ENCODE measurements around the gene ANKRD11. TPM values are rescaled to one million over a fixed set of nuclear protein-coding genes. Genes with fewer than 3 reads are reported as not detected.
A peak's percentile ranks its signal among the peaks of the same experiment; 100 is the strongest.
"Not testable (repeated sequence)": the region's sequence is repeated elsewhere in the genome, so short reads cannot be mapped to it uniquely, and the experiment has no call there.

The ANKRD11 gene
- total RNA-seq, 1 experiment from 2014 or later: 28.5 TPM

DNA sequence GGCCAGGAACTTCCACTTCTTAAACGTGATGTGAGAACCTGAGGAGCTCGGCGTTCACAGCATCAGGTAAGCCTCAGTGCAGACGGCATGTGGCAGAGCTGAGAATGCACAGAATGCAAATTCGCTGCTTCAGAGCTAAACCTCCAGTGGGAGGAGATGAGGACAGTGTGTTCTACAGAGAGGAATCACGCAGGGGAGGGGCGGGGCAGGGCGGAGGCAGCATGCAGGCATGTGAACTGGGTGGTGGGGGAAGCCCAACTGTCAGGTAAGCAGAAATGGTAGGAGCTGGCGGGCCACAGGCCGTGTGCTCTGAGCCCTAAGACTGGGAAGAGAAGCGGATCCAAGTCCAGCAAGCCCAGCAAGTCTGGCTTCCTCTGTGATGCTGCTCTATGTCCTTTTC lies 178.2 kb downstream of the ANKRD11 start:
- Histone ChIP-seq H3K4me1 (ENCODE audit: low read length) (peaks cover 39% of the 10 kb centered on the region), H3K4me2 (ENCODE audit: low read depth, low read length, poor library complexity, severe bottlenecking) (no peak overlapping the region), H2AFZ (ENCODE audit: low read length) (no peak overlapping the region), H3K36me3 (ENCODE audit: insufficient read depth, low read length) (no peaks in the 10 kb centered on the region), H3K9me3 (ENCODE audit: low read length) (no peaks in the 10 kb centered on the region), H3K4me3 (ENCODE audit: low read length) (no peak overlapping the region), H3K27me3 (ENCODE audit: low read length) (no peaks in the 10 kb centered on the region), H3K9ac (ENCODE audit: low read length) (no peak overlapping the region), H3K9me2 (replicated peaks; ENCODE audit: insufficient read depth, low read length) (no peaks in the 10 kb centered on the region), H3K79me2 (ENCODE audit: low read length) (peaks cover 63% of the 10 kb centered on the region), H4K20me1 (ENCODE audit: insufficient read depth, low read depth, low read length) (peaks cover 48% of the 10 kb centered on the region), H3K27ac (ENCODE audit: low read length) (no peak overlapping the region)
- DNase-seq: no peak

DNA sequence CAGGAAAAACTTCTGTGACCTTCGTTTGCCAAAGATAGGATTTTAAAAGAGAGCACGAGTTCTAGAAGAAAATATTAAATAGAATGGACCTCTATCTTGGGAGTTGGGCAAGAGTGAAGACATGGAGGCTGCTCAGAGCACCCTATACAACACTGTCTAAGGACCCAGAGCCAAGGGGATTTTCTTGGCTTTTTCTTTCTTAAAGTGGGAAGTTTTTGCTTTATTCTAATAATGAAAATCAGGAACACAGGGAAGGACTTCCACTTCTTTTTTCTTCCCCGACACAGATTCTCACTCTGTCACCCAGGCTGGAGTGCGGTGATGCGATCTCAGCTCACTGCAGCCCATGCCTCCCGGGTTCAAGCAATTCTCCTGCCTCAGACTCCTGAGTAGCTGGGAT lies 178.7 kb downstream of the ANKRD11 start:
- Histone ChIP-seq H3K9me2 (replicated peaks; ENCODE audit: insufficient read depth, low read length) (no peaks in the 10 kb centered on the region), H3K4me2 (ENCODE audit: low read depth, low read length, poor library complexity, severe bottlenecking) (no peak overlapping the region), H3K4me1 (ENCODE audit: low read length) (peaks cover 33% of the 10 kb centered on the region), H3K9me3 (ENCODE audit: low read length) (no peaks in the 10 kb centered on the region), H3K27ac (ENCODE audit: low read length) (no peak overlapping the region), H3K4me3 (ENCODE audit: low read length) (no peak overlapping the region), H4K20me1 (ENCODE audit: insufficient read depth, low read depth, low read length) (peaks cover 43% of the 10 kb centered on the region), H3K27me3 (ENCODE audit: low read length) (no peaks in the 10 kb centered on the region), H3K79me2 (ENCODE audit: low read length) (peaks cover 63% of the 10 kb centered on the region), H3K9ac (ENCODE audit: low read length) (no peak overlapping the region), H3K36me3 (ENCODE audit: insufficient read depth, low read length) (no peaks in the 10 kb centered on the region), H2AFZ (ENCODE audit: low read length) (no peak overlapping the region)
- no peak for DNase-seq

DNA sequence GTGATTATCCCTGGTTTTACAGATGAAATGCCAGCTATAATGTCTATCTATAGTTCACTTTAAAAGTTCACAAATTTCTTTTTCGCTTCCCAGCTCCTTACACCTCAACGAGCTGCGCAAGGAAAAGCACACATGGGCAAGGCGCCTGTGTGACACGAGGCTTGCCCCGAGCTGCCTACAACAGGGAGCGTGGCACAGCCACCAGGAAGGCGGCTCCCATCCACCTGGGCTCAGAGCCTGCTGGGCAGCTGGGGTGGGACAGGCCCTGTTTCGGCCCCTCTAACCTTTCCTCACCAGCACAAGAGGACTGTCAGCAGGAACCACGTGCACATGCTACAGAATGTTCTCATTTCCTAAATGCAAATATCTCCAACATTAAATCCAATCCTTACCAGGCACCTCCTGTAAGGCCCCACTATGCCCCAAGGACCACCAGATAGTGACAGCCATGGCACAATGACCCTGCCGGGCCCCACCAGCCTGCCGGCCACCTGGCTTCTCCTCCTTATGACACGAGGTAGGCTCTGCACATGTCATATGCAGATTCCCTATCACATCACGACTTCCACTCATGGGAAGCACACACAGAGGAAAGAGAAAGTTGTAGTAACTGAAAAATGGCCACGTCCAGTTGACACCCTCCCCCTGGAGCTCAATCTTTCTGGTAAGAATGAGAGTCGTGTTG lies 180.8 kb downstream of the ANKRD11 start:
- Histone ChIP-seq H3K9ac (ENCODE audit: low read length) (no peak overlapping the region), H3K36me3 (ENCODE audit: insufficient read depth, low read length) (no peaks in the 10 kb centered on the region), H3K4me3 (ENCODE audit: low read length) (no peak overlapping the region), H3K79me2 (ENCODE audit: low read length) (peaks cover 42% of the 10 kb centered on the region), H3K9me3 (ENCODE audit: low read length) (no peaks in the 10 kb centered on the region), H3K9me2 (replicated peaks; ENCODE audit: insufficient read depth, low read length) (no peaks in the 10 kb centered on the region), H3K27me3 (ENCODE audit: low read length) (no peaks in the 10 kb centered on the region), H3K4me1 (ENCODE audit: low read length) (peaks cover 15% of the 10 kb centered on the region), H2AFZ (ENCODE audit: low read length) (no peak overlapping the region), H4K20me1 (ENCODE audit: insufficient read depth, low read depth, low read length) (peaks cover 23% of the 10 kb centered on the region), H3K4me2 (ENCODE audit: low read depth, low read length, poor library complexity, severe bottlenecking) (no peak overlapping the region), H3K27ac (ENCODE audit: low read length) (no peak overlapping the region)
- DNase-seq: no peak

DNA sequence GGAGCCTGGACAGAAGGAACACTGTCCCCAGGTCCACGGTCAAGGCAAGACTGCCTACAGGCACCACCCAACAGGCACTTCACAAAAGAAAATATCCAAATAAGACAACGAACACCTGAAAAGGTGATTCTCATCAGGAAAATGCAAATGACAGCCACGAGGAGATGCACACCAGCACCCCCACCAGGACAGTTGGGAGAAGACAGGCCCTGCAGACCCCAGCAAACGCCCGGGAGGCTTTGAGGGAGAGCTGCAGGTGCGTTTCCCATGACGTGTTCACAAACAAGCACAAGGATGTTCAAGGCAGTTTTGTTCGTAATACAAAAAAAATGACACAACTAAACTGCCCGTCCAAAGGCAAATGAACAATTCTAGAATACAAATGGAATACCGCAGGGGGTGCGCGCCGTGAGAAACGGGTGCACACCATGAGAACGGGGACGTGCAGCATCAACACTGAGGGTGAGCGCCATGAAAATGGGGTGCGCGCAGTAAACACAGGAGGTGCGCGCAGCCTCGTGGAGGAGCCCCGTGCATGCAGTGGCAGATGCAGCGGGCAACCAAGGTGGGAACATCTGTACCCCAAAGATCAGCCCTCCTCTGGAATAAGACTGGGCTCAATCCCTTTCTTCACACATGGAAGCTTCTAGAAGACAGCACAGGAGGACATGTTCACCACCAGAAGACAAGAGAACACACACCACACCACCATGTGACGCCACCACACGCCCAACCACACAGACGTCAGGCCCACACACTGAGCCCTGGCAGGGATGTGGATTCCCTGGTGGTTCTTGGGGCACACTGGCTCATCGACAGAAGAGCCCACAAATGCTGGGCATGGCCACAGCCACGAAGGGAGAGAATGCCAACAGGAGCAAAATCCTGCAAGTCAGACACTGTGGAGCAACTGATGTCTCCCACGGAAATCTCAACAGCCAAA lies 181.7 kb downstream of the ANKRD11 start:
- no peaks in the 10 kb centered on the region for H3K9me3 ChIP-seq (ENCODE audit: low read length)
- H2AFZ ChIP-seq (ENCODE audit: low read length): no peak overlapping the region
- H4K20me1 ChIP-seq (ENCODE audit: insufficient read depth, low read depth, low read length): peaks cover 14% of the 10 kb centered on the region; the same call in 1 of the 2 replicates
- H3K4me1 ChIP-seq (ENCODE audit: low read length): peaks cover 15% of the 10 kb centered on the region
- H3K27ac ChIP-seq (ENCODE audit: low read length): no peak overlapping the region
- DNase-seq: peak; percentile 73
- H3K27me3 ChIP-seq (ENCODE audit: low read length): no peaks in the 10 kb centered on the region
- H3K79me2 ChIP-seq (ENCODE audit: low read length): peaks cover 37% of the 10 kb centered on the region
- no peak overlapping the region for H3K4me3 ChIP-seq (ENCODE audit: low read length)
- no peak overlapping the region for H3K4me2 ChIP-seq (ENCODE audit: low read depth, low read length, poor library complexity, severe bottlenecking)
- H3K9me2 ChIP-seq (replicated peaks; ENCODE audit: insufficient read depth, low read length): no peaks in the 10 kb centered on the region
- H3K36me3 ChIP-seq (ENCODE audit: insufficient read depth, low read length): no peaks in the 10 kb centered on the region
- no peak overlapping the region for H3K9ac ChIP-seq (ENCODE audit: low read length)

DNA sequence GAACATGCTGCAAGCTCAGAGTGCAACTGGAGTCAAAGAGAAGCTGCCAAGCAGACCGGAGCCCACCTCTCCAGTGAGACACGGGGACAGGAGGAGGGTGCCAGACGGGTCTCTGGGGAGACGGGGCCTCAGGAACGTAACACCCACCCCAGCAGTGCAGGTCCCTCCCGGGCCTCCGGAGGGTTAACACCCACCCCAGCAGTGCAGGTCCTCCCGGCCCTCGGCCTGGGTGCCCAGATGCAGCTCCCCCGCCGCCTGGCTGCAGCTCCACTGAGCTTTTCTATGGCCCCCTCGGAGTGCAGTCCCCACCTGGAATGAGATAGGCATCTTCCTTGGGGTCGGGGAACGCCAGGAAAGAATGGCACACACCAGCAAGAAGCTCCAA lies 182.9 kb downstream of the ANKRD11 start:
- Histone ChIP-seq H3K79me2 (ENCODE audit: low read length) (peaks cover 37% of the 10 kb centered on the region), H3K36me3 (ENCODE audit: insufficient read depth, low read length) (no peaks in the 10 kb centered on the region), H4K20me1 (ENCODE audit: insufficient read depth, low read depth, low read length) (peaks cover 14% of the 10 kb centered on the region; the same call in 1 of the 2 replicates)

DNA sequence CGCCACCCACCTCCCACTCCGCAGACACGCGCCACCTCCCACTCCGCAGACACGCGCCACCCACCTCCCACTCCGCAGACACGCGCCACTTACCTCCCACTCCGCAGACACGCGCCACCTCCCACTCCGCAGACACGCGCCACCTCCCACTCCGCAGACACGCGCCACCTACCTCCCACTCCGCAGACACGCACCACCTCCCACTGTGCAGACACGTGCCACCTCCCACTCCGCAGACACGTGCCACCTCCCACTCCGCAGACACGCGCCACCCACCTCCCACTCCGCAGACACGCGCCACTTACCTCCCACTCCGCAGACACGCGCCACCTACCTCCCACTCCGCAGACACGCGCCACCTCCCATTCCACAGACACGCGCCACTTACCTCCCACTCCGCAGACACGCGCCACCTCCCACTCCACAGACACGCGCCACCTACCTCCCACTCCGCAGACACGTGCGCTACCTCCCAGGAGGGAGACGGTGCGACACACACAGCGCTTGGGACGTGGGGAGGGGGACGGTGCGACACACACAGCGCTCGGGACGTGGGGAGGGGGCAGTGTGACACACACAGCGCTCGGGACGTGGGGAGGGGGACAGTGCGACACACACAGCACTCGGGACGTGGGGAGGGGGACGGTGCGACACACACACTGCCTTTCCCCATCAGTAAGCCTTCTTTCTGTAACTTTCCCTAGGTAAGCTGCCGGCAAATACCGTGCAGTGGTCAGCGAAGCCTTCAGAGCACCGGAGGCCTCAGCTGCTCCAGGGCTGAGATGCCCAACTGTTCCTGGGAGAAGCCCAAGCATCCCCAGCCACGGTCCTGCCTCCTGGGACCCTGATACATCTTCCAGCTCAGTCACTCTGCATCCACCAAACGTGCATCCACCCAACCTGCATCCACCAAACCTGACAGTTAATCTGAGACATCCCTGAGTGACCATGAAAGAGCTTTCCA lies 183.6 kb downstream of the ANKRD11 start:
- H3K9me3 ChIP-seq (ENCODE audit: low read length); H3K4me3 ChIP-seq (ENCODE audit: low read length); H3K36me3 ChIP-seq (ENCODE audit: insufficient read depth, low read length); DNase-seq; H3K4me1 ChIP-seq (ENCODE audit: low read length); H3K4me2 ChIP-seq (ENCODE audit: low read depth, low read length, poor library complexity, severe bottlenecking); H3K27ac ChIP-seq (ENCODE audit: low read length); H3K9ac ChIP-seq (ENCODE audit: low read length); H3K27me3 ChIP-seq (ENCODE audit: low read length); H3K9me2 ChIP-seq (replicated peaks; ENCODE audit: insufficient read depth, low read length); H2AFZ ChIP-seq (ENCODE audit: low read length): not testable (repeated sequence)
- H3K79me2 ChIP-seq (ENCODE audit: low read length): peaks cover 37% of the 10 kb centered on the region
- peaks cover 16% of the 10 kb centered on the region; the same call in 1 of the 2 replicates for H4K20me1 ChIP-seq (ENCODE audit: insufficient read depth, low read depth, low read length)

More for the DNA sequence above, 182.9 kb downstream of the ANKRD11 start:
- H3K9ac ChIP-seq (ENCODE audit: low read length): no peak overlapping the region
- no peak for DNase-seq
- no peak overlapping the region for H2AFZ ChIP-seq (ENCODE audit: low read length)
- H3K27ac ChIP-seq (ENCODE audit: low read length): no peak overlapping the region
- H3K4me1 ChIP-seq (ENCODE audit: low read length): peaks cover 8% of the 10 kb centered on the region
- no peaks in the 10 kb centered on the region for H3K9me2 ChIP-seq (replicated peaks; ENCODE audit: insufficient read depth, low read length)
- no peak overlapping the region for H3K4me2 ChIP-seq (ENCODE audit: low read depth, low read length, poor library complexity, severe bottlenecking)
- H3K4me3 ChIP-seq (ENCODE audit: low read length): no peak overlapping the region
- H3K27me3 ChIP-seq (ENCODE audit: low read length): no peaks in the 10 kb centered on the region
- no peaks in the 10 kb centered on the region for H3K9me3 ChIP-seq (ENCODE audit: low read length)

DNA sequence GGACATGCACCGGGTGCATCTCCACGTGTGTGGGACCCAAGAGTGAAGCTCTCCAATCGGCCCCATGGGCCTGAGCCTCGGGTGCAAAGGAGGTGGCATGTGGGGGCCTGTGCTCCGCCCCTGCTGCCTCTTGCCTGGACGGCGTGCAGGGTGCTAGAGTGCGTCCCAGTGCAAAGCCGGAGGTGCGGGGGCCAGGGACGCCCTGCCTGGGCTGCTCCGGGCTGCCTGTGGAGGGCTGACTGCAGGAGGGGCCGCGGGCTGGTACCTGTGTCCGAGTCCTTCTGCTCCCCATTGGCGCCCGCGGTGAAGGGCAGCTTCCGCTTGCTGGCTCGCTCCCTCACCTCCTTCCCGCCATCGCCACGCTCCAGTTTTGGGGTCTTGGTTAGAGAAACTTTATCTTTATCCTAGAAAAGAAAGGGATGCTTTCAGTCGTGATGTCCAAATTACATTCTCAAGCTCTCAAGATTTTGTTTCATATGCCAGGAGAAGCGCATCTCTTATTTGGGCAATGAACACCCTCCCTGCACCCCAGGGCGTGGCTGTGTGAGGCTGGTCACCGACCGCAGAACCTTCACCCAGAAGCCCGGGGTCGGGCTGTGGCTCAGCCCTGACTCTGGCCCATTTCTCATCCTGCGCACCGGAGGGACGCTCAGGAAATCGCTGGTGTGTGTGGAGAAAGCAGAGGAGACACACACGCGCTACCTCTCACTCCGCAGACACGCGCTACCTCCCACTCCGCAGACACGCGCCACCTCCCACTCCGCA lies 185.2 kb downstream of the ANKRD11 start:
- peaks cover 32% of the 10 kb centered on the region for H3K79me2 ChIP-seq (ENCODE audit: low read length)
- H4K20me1 ChIP-seq (ENCODE audit: insufficient read depth, low read depth, low read length): peaks cover 19% of the 10 kb centered on the region; the same call in 1 of the 2 replicates
- no peak overlapping the region for H3K4me2 ChIP-seq (ENCODE audit: low read depth, low read length, poor library complexity, severe bottlenecking)
- no peak overlapping the region for H2AFZ ChIP-seq (ENCODE audit: low read length)
- DNase-seq: no peak
- H3K9me3 ChIP-seq (ENCODE audit: low read length): no peaks in the 10 kb centered on the region
- H3K4me1 ChIP-seq (ENCODE audit: low read length): peaks cover 3% of the 10 kb centered on the region; the same call in 1 of the 2 replicates
- H3K27ac ChIP-seq (ENCODE audit: low read length): no peak overlapping the region
- H3K27me3 ChIP-seq (ENCODE audit: low read length): no peaks in the 10 kb centered on the region
- no peaks in the 10 kb centered on the region for H3K36me3 ChIP-seq (ENCODE audit: insufficient read depth, low read length)
- no peak overlapping the region for H3K9ac ChIP-seq (ENCODE audit: low read length)
- H3K4me3 ChIP-seq (ENCODE audit: low read length): no peak overlapping the region
- H3K9me2 ChIP-seq (replicated peaks; ENCODE audit: insufficient read depth, low read length): no peaks in the 10 kb centered on the region
